Endometrial microvascular endothelial cells (primary cell): ENCODE data around the gene ATG16L2. TPM values are rescaled to one million over a fixed set of nuclear protein-coding genes. Genes with fewer than 3 reads are reported as not detected.

Source experiments
- in situ Hi-C: cut with HindIII; loops from 2 replicates; pipeline ENCODE4 v1.10.0; 2017; ENCODE audit warnings: low sequenced_read_pairs, low pct_unique_long_range_greater_than_20kb; ENCODE audit errors: inconsistent ontology term
- total RNA-seq: library from RNA; depleted of rRNA; stranded (reverse); fragments of >200 nt; gene quantifications from one replicate; pipeline ENCODE4 v1.2.3, GENCODE V29; 2015; ENCODE audit errors: inconsistent ontology term

The ATG16L2 gene
- total RNA-seq = 8.8 TPM

GRCh38 chr11:72814286-72815109, at the start of gene ATG16L2:
TSS of gene ATG16L2 (plus strand) at chr11:72814411. CDS start at chr11:72814446, 35 bp downstream.
- in situ Hi-C loops = loop anchor here (10.0 kb wide), 1 partner anchor 60 kb away; the partner anchor contains the start of gene ARAP1

GRCh38 chr11:72764503-72764902, 49.7 kb upstream of the ATG16L2 start:
- in situ Hi-C loops = no loop called here

- in situ Hi-C loops = no loop called here
These were observed 47.9 kb upstream of the ATG16L2 start for GRCh38 chr11:72766152-72766902.

- in situ Hi-C loops = no loop called here
These were observed 46.8 kb upstream of the ATG16L2 start for GRCh38 chr11:72767203-72768062.

GRCh38 chr11:72768581-72768980, 45.6 kb upstream of the ATG16L2 start:
- in situ Hi-C loops = no loop called here

GRCh38 chr11:72769680-72770079, 44.5 kb upstream of the ATG16L2 start:
- in situ Hi-C loops = no loop called here

- in situ Hi-C loops = no loop called here
These were observed 43.4 kb upstream of the ATG16L2 start for GRCh38 chr11:72770799-72771198.

GRCh38 chr11:72771507-72771906, 42.7 kb upstream of the ATG16L2 start:
- in situ Hi-C loops = no loop called here

GRCh38 chr11:72772059-72772458, 42.2 kb upstream of the ATG16L2 start:
- in situ Hi-C loops = no loop called here

GRCh38 chr11:72773291-72773690, 40.9 kb upstream of the ATG16L2 start:
- in situ Hi-C loops = no loop called here

- in situ Hi-C loops = no loop called here
These were observed 40.5 kb upstream of the ATG16L2 start for GRCh38 chr11:72773696-72774095.

GRCh38 chr11:72774499-72774898, 39.7 kb upstream of the ATG16L2 start:
- in situ Hi-C loops = no loop called here

GRCh38 chr11:72775288-72776110, 38.7 kb upstream of the ATG16L2 start:
- in situ Hi-C loops = no loop called here

GRCh38 chr11:72776117-72776843, 37.9 kb upstream of the ATG16L2 start:
- in situ Hi-C loops = no loop called here

- in situ Hi-C loops = no loop called here
These were observed 37.1 kb upstream of the ATG16L2 start for GRCh38 chr11:72776844-72777754.

GRCh38 chr11:72777755-72778278, 36.4 kb upstream of the ATG16L2 start:
- in situ Hi-C loops = no loop called here
